ENCODE measurements around the gene PDGFB. TPM values are rescaled to one million over a fixed set of nuclear protein-coding genes. Genes with fewer than 3 reads are reported as not detected.

Gene PDGFB
- total RNA-seq, 5 donors from 2014 or later (not counting 1 experiment from before 2014, with no cell fraction given) = 2.9 to 18.3 (median 4.6) TPM

DNA sequence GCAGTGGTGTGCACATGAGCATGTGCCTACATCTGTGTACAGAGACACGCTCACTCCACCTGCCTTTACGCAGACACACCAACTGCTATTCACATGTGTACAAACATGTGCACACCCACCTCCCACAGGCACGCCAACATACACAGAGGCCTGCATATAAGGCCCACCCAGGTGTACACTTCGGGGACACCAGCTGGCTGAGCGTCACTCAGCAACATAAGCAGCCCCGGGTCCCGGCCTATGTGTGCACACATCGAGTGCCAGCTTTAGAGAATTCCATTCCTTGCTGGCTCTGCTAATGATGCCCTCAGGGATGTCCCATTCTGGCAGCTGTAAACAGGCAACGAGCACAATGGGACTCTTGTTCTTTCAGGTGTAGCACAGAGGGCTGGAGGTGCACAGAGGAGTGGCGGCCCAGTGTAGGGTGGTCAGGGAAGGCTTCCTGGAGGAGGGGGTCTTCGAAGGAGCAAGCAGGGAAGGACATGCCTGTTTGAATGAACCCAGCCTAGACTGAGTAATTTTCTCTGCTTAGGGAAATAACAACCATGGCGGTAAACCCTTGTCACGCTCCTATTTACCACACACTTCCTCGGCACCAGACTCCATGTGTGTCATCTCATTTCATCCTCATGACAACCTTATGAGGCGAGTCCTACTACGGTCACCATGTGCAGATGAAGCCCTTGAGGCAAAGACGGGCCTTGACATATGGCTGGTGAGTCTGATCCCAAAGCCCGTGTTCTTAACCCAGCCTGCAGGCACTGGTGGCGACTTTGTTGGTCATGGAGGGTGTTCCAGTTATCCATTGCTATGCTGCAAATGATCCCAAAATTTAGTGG is 39.6 kb upstream of the PDGFB start:
- Histone ChIP-seq H3K27ac (ENCODE audit: low read length) (no peak overlapping the region), H3K4me3 (ENCODE audit: control insufficient read depth in 1 of 2, extremely low read depth in 1 of 2, low read length in 1 of 2) (peak overlapping the region in 1 of 2 donors; percentile 25), H3K36me3 (ENCODE audit: control insufficient read depth in 2 of 2, extremely low read depth in 1 of 2, insufficient read depth in 1 of 2, low read length in 1 of 2) (no peaks in the 10 kb centered on the region), H3K27me3 (replicated peaks in 1 of 2; ENCODE audit: control insufficient read depth in 2 of 2, extremely low read depth in 1 of 2, insufficient read depth in 2 of 2, low read length in 1 of 2) (peaks cover 0 to 33% of the 10 kb centered on the region in 2 experiments), H3K4me1 (ENCODE audit: control insufficient read depth in 1 of 2, extremely low read depth in 1 of 2, insufficient read depth in 2 of 2, low read length in 2 of 2) (no peaks in the 10 kb centered on the region), H3K9me3 (no peaks in the 10 kb centered on the region)
- 82% methylated on average over 15 of the region's 19 CpGs for WGBS (ENCODE audit: insufficient coverage)
- H3K27ac Mint-ChIP-seq = no peak overlapping the region
- ATAC-seq (replicated peaks in 1 of 4) = no peak
- H3K27me3 Mint-ChIP-seq = peaks cover 0 to 10% of the 10 kb centered on the region in 2 donors
- no peaks in the 10 kb centered on the region for H3K9me3 Mint-ChIP-seq
- CTCF ChIA-PET = no interaction called here
- POLR2A ChIA-PET = no interaction called here
- H3K4me3 Mint-ChIP-seq = no peak overlapping the region
- DNase-seq = no peak
- peaks cover 6 to 15% (median 9%) of the 10 kb centered on the region in 3 donors for H3K4me1 Mint-ChIP-seq
- no peaks in the 10 kb centered on the region for H3K36me3 Mint-ChIP-seq

DNA sequence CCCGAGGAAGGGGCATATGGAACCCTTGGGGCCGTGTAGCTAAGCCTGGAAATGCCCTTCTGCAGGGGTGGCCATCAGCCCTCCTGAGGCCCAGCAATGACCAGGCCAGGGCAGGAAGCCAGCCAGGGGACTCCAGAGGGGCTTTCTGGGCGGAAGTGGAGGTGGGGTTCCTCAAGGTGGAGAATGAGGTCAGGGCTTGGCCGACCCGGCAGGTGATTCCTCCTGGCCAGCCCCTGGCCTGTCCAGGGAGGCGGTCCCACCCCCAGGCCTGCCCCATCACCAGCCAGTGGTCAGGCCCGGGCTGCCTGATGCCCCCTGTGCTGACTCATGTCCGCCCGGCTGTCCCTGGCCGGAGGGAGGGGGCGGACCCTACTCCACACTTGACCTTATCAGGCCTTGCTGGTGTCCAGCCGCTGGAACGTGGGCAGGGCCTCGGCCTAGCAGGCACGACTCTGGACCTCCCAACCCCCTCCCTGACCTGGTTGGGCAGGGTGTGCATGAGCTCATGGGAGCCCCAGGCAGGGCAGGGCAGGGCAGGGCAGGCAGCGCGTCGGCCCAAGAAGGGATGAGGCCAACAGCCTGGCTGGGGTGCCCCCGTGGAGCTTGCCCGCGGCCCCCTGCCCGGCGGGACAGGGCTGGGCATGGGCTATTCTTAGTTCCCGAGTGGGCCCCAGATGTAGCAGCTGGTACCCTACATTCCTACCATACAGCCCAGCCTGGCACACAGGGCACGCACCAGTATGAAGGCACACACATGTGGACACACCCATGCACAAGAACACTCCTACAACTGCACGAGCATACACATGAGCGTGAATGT is 38.8 kb upstream of the PDGFB start:
- ATAC-seq (replicated peaks in 1 of 4) (no peak), DNase-seq (no peak)
- Mint-ChIP-seq H3K9me3 (no peaks in the 10 kb centered on the region), H3K36me3 (no peaks in the 10 kb centered on the region), H3K27ac (no peak overlapping the region), H3K4me1 (peaks cover 6 to 15% (median 9%) of the 10 kb centered on the region in 3 donors), H3K27me3 (peaks cover 0 to 15% of the 10 kb centered on the region in 2 donors), H3K4me3 (no peak overlapping the region)
- Histone ChIP-seq H3K27ac (ENCODE audit: low read length) (no peak overlapping the region), H3K36me3 (ENCODE audit: control insufficient read depth in 2 of 2, extremely low read depth in 1 of 2, insufficient read depth in 1 of 2, low read length in 1 of 2) (no peaks in the 10 kb centered on the region), H3K9me3 (no peaks in the 10 kb centered on the region), H3K4me1 (ENCODE audit: control insufficient read depth in 1 of 2, extremely low read depth in 1 of 2, insufficient read depth in 2 of 2, low read length in 2 of 2) (no peaks in the 10 kb centered on the region), H3K4me3 (ENCODE audit: control insufficient read depth in 1 of 2, extremely low read depth in 1 of 2, low read length in 1 of 2) (no peak overlapping the region), H3K27me3 (replicated peaks in 1 of 2; ENCODE audit: control insufficient read depth in 2 of 2, extremely low read depth in 1 of 2, insufficient read depth in 2 of 2, low read length in 1 of 2) (peaks cover 0 to 39% of the 10 kb centered on the region in 2 experiments)
- POLR2A ChIA-PET = no interaction called here
- CTCF ChIA-PET = no interaction called here
- 88% methylated on average over 23 of the region's 27 CpGs for WGBS (ENCODE audit: insufficient coverage)

DNA sequence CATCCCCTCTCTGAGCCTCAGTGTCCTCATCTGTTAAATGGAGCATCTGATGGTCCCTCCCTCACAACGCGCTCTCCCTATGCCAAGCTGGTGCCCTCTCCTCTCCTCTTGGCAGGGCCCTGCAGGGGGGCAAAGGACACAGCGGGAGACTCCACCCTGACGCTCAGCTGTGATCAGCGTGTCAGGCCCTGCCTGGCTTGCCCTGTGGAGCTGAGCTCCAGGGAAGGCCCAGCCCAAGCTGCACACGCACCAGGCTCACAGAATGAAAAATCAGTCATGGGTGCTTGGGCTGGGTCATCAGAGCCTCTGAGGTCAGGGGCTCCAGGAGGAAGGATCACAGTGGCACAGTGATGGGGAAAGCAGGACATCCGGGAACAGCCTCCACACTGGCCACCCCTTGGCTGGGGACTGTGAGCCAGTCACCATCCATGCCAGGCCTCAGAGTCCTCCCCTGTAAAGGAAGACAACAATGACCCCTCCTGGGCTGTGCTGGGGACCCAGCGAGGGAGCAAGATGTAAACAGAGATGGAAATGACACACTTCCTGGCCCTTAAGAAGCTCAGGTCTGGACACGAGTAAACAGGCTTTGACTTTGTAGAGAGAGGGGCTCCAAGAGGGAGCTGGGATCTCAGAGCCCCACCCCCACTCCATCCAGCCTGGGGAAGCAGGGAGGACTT is 38.0 kb upstream of the PDGFB start:
- WGBS (ENCODE audit: insufficient coverage) = 91% methylated on average over 6 of the region's 9 CpGs
- Mint-ChIP-seq H3K9me3 (no peaks in the 10 kb centered on the region), H3K27ac (no peak overlapping the region), H3K4me1 (peaks cover 6 to 15% (median 9%) of the 10 kb centered on the region in 3 donors), H3K27me3 (peaks cover 0 to 15% of the 10 kb centered on the region in 2 donors), H3K36me3 (no peaks in the 10 kb centered on the region), H3K4me3 (no peak overlapping the region)
- DNase-seq = no peak
- ATAC-seq (replicated peaks in 1 of 4) = peak in 1 of 4 experiments; percentile 9
- H3K27me3 ChIP-seq (replicated peaks in 1 of 2; ENCODE audit: control insufficient read depth in 2 of 2, extremely low read depth in 1 of 2, insufficient read depth in 2 of 2, low read length in 1 of 2) = peaks cover 0 to 46% of the 10 kb centered on the region in 2 experiments
- no peak overlapping the region for H3K27ac ChIP-seq (ENCODE audit: low read length)
- no peaks in the 10 kb centered on the region for H3K9me3 ChIP-seq
- CTCF ChIA-PET = no interaction called here
- H3K36me3 ChIP-seq (ENCODE audit: control insufficient read depth in 2 of 2, extremely low read depth in 1 of 2, insufficient read depth in 1 of 2, low read length in 1 of 2) = no peaks in the 10 kb centered on the region
- H3K4me3 ChIP-seq (ENCODE audit: control insufficient read depth in 1 of 2, extremely low read depth in 1 of 2, low read length in 1 of 2) = no peak overlapping the region
- POLR2A ChIA-PET = no interaction called here
- H3K4me1 ChIP-seq (ENCODE audit: control insufficient read depth in 1 of 2, extremely low read depth in 1 of 2, insufficient read depth in 2 of 2, low read length in 2 of 2) = no peaks in the 10 kb centered on the region

DNA sequence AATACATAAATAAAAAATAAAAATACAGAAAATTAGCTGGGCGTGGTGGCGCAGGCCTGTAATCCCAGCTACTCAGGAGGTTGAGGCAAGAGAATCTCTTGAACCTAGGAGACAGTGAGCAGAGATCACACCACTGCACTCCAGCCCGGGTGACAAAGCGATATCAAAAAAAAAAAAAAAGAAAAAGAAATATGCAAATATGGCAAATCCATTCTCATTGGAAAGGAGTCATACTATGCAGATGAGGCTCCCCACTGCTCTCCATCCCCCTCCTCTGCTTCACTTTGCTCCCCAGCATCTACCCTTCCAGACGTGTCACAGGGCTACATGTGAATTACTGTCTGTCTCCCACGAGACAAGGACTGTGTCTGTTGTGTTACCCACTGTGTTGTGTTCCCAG is 36.3 kb upstream of the PDGFB start:
- no peaks in the 10 kb centered on the region for H3K36me3 Mint-ChIP-seq
- DNase-seq (no peak), ATAC-seq (replicated peaks in 1 of 4) (no peak)
- peaks cover 0 to 54% of the 10 kb centered on the region in 2 experiments for H3K27me3 ChIP-seq (replicated peaks in 1 of 2; ENCODE audit: control insufficient read depth in 2 of 2, extremely low read depth in 1 of 2, insufficient read depth in 2 of 2, low read length in 1 of 2)
- no peaks in the 10 kb centered on the region for H3K36me3 ChIP-seq (ENCODE audit: control insufficient read depth in 2 of 2, extremely low read depth in 1 of 2, insufficient read depth in 1 of 2, low read length in 1 of 2)
- H3K4me3 Mint-ChIP-seq = no peak overlapping the region
- no peak overlapping the region for H3K27ac ChIP-seq (ENCODE audit: low read length)
- H3K27ac Mint-ChIP-seq = no peak overlapping the region
- peaks cover 0 to 5% (median 0%) of the 10 kb centered on the region in 3 donors for H3K4me1 Mint-ChIP-seq
- CTCF ChIA-PET = no interaction called here
- H3K9me3 ChIP-seq = no peaks in the 10 kb centered on the region
- no peaks in the 10 kb centered on the region for H3K4me1 ChIP-seq (ENCODE audit: control insufficient read depth in 1 of 2, extremely low read depth in 1 of 2, insufficient read depth in 2 of 2, low read length in 2 of 2)
- H3K9me3 Mint-ChIP-seq = peaks cover 0 to 3% (median 0%) of the 10 kb centered on the region in 3 donors
- 83% methylated on average over 1 of the region's 6 CpGs for WGBS (ENCODE audit: insufficient coverage)
- peaks cover 0 to 15% of the 10 kb centered on the region in 2 donors for H3K27me3 Mint-ChIP-seq
- POLR2A ChIA-PET = no interaction called here
- H3K4me3 ChIP-seq (ENCODE audit: control insufficient read depth in 1 of 2, extremely low read depth in 1 of 2, low read length in 1 of 2) = no peak overlapping the region

DNA sequence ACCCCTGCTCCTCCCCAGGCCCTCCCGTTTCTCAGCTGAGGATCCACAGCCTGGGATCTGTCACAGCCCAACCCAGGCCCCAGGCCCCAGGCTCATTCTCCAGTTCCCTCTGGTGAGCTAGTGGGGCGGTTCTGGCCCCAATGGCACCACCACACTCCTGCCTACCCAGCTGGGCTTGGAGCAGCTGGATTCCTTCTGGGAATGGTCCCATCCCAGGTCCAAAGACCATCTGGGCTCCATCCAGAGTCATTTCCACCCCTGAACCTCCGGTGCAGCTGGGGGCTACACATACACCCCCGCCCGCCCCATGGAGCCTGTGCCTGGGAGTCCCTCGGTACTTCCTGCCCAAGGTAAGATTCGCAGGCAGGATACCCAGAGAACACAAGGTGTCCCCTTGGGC is 35.5 kb upstream of the PDGFB start:
- Histone ChIP-seq H3K27ac (ENCODE audit: low read length) (no peak overlapping the region), H3K4me3 (ENCODE audit: control insufficient read depth in 1 of 2, extremely low read depth in 1 of 2, low read length in 1 of 2) (no peak overlapping the region), H3K36me3 (ENCODE audit: control insufficient read depth in 2 of 2, extremely low read depth in 1 of 2, insufficient read depth in 1 of 2, low read length in 1 of 2) (no peaks in the 10 kb centered on the region), H3K9me3 (no peaks in the 10 kb centered on the region), H3K27me3 (replicated peaks in 1 of 2; ENCODE audit: control insufficient read depth in 2 of 2, extremely low read depth in 1 of 2, insufficient read depth in 2 of 2, low read length in 1 of 2) (peaks cover 0 to 57% of the 10 kb centered on the region in 2 experiments), H3K4me1 (ENCODE audit: control insufficient read depth in 1 of 2, extremely low read depth in 1 of 2, insufficient read depth in 2 of 2, low read length in 2 of 2) (no peaks in the 10 kb centered on the region)
- Mint-ChIP-seq H3K36me3 (no peaks in the 10 kb centered on the region), H3K27me3 (peaks cover 0 to 12% of the 10 kb centered on the region in 2 donors), H3K27ac (no peak overlapping the region), H3K4me1 (peaks cover 0 to 5% (median 0%) of the 10 kb centered on the region in 3 donors), H3K9me3 (peaks cover 0 to 3% (median 0%) of the 10 kb centered on the region in 3 donors), H3K4me3 (no peak overlapping the region)
- CTCF ChIA-PET = no interaction called here
- 91% methylated on average over 7 of the region's 7 CpGs for WGBS (ENCODE audit: insufficient coverage)
- no peak for DNase-seq
- no peak for ATAC-seq (replicated peaks in 1 of 4)
- POLR2A ChIA-PET = no interaction called here

DNA sequence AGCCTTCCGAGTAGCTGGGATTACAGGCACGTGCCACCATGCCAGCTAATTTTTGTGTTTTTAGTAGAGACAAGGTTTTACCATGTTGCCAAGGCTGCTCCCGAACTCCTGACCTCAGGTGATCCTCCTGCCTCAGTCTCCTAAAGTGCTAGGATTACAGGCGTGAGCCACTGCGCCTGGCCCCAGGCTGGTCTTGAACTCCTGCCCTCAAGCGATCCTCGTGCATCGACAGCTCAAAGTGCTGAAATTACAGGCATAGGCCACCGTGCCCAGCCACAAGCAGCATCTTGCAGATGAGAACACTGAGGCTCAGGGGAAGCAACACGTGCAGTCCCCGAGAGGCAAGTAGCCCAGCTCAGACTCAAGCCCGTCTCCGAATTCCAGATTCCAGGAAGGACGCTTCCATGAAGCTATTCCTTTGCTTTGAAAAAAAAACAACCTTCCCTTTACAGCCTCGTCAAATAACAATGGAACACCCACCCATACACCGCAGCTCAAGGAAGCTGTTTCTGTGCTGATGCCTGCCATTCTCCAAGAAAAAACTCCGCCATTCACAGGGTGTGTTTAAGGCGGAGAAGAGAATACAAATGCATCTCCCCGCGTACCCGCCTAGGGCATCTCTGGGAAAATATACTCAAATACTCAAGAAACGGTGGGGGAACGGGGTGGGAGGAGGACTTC is 34.5 kb upstream of the PDGFB start:
- Histone ChIP-seq H3K36me3 (ENCODE audit: control insufficient read depth in 2 of 2, extremely low read depth in 1 of 2, insufficient read depth in 1 of 2, low read length in 1 of 2) (no peaks in the 10 kb centered on the region), H3K4me1 (ENCODE audit: control insufficient read depth in 1 of 2, extremely low read depth in 1 of 2, insufficient read depth in 2 of 2, low read length in 2 of 2) (no peaks in the 10 kb centered on the region), H3K27ac (ENCODE audit: low read length) (no peak overlapping the region), H3K9me3 (no peaks in the 10 kb centered on the region), H3K4me3 (ENCODE audit: control insufficient read depth in 1 of 2, extremely low read depth in 1 of 2, low read length in 1 of 2) (no peak overlapping the region), H3K27me3 (replicated peaks in 1 of 2; ENCODE audit: control insufficient read depth in 2 of 2, extremely low read depth in 1 of 2, insufficient read depth in 2 of 2, low read length in 1 of 2) (peaks cover 0 to 52% of the 10 kb centered on the region in 2 experiments)
- DNase-seq = no peak
- Mint-ChIP-seq H3K9me3 (peaks cover 0 to 3% (median 0%) of the 10 kb centered on the region in 3 donors), H3K27me3 (peaks cover 0 to 12% of the 10 kb centered on the region in 2 donors), H3K4me3 (no peak overlapping the region), H3K27ac (no peak overlapping the region), H3K4me1 (peaks cover 0 to 5% (median 0%) of the 10 kb centered on the region in 3 donors), H3K36me3 (no peaks in the 10 kb centered on the region)
- 50% methylated on average over 13 of the region's 23 CpGs for WGBS (ENCODE audit: insufficient coverage)
- ChIA-PET CTCF (no interaction called here), POLR2A (interaction anchor here in 1 of 2 donors (0.6 kb wide), 1 partner anchor 599 kb away, joined by 3 read pairs; no protein-coding TSS in a partner anchor)
- ATAC-seq (replicated peaks in 1 of 4) = no peak

Measured in T-cell (primary cell).